CD4-positive, CD25-positive, alpha-beta regulatory T cell (primary cell): ENCODE measurements around the gene EPS8L2. TPM values are rescaled to one million over a fixed set of nuclear protein-coding genes. Genes with fewer than 3 reads are reported as not detected.

Experiments
- ATAC-seq, 2 donors: fragments of 150-1000 bp; cut with Tn5 transposase; one replicate each; pipeline ENCODE4 v1.10.0; 2021; ENCODE audit warnings: low read depth in 2 of 2, moderate number of reproducible peaks in 2 of 2, moderate library complexity in 1 of 2
- DNase-seq, 3 donors: peaks; one replicate each; pipeline versions ENCODE4 v3.0.0 to v3.0.0-alpha.2; 2012 to 2022; ENCODE audit warnings: mixed read lengths in 1 of 3
- H3K27ac ChIP-seq: one replicate; pipeline ENCODE4 v1.7.0; 2013; ENCODE audit warnings: mild to moderate bottlenecking, low read length; ENCODE audit not compliant: insufficient read depth, poor library complexity, severe bottlenecking
- H3K27me3 ChIP-seq: one replicate; pipeline ENCODE4 v1.7.0; 2013; ENCODE audit warnings: low read length; ENCODE audit not compliant: control insufficient read depth, insufficient read depth
- H3K36me3 ChIP-seq: one replicate; pipeline ENCODE4 v1.7.0; 2013; ENCODE audit warnings: mild to moderate bottlenecking, low read length, moderate library complexity; ENCODE audit not compliant: control insufficient read depth, insufficient read depth
- H3K4me1 ChIP-seq: 2 replicates; pipeline ENCODE4 v1.7.0; 2013; ENCODE audit warnings: mild to moderate bottlenecking, low read length; ENCODE audit not compliant: insufficient read depth, control insufficient read depth, poor library complexity, severe bottlenecking
- H3K4me3 ChIP-seq: one replicate; pipeline ENCODE4 v1.7.0; 2013; ENCODE audit warnings: low read depth, mild to moderate bottlenecking, low read length, moderate library complexity
- H3K9me3 ChIP-seq, 2 experiments: 1 replicate in 1 of 2; 2 replicates in 1 of 2; pipeline ENCODE4 v1.7.0; 2013; ENCODE audit warnings: low read length in 2 of 2, mild to moderate bottlenecking in 1 of 2, moderate library complexity in 1 of 2; ENCODE audit not compliant: control insufficient read depth in 2 of 2
- H3K27ac Mint-ChIP-seq, 3 donors: one replicate each; pipeline ENCODE4 v1.8.0; 2020 to 2022; ENCODE audit warnings: mild to moderate bottlenecking in 3 of 3, mixed read lengths in 3 of 3, moderate library complexity in 2 of 3
- H3K27me3 Mint-ChIP-seq: one replicate; pipeline ENCODE4 v1.8.0; 2022; ENCODE audit warnings: mild to moderate bottlenecking, mixed read lengths
- H3K36me3 Mint-ChIP-seq: one replicate; pipeline ENCODE4 v1.8.0; 2020; ENCODE audit warnings: mixed read lengths
- H3K4me1 Mint-ChIP-seq, 4 donors: one replicate each; pipeline ENCODE4 v1.8.0; 2020 to 2022; ENCODE audit warnings: mixed read lengths in 4 of 4, mild to moderate bottlenecking in 1 of 4
- H3K4me3 Mint-ChIP-seq, 4 donors: one replicate each; pipeline ENCODE4 v1.8.0; 2020 to 2022; ENCODE audit warnings: mild to moderate bottlenecking in 4 of 4, mixed read lengths in 4 of 4, moderate library complexity in 3 of 4
- H3K9me3 Mint-ChIP-seq, 7 donors: one replicate each; pipeline ENCODE4 v1.8.0; 2020 to 2022; ENCODE audit warnings: mixed read lengths in 7 of 7, mild to moderate bottlenecking in 3 of 7, moderate library complexity in 2 of 7
- polyA plus RNA-seq, 4 donors: library from polyadenylated mRNA; unstranded; fragments of 300-500 nt; fragmentation: Illumina TruSeq; gene quantifications; one replicate each; pipeline ENCODE4 v1.2.3, GENCODE V29; 2021
- total RNA-seq: library from RNA; stranded (reverse); gene quantifications from one replicate; pipeline ENCODE4 v1.2.3, GENCODE V29; 2022

The EPS8L2 gene
- total and polyA plus RNA-seq, 5 donors from 2014 or later: 11.2 to 19.4 (median 17.6) TPM

DNA sequence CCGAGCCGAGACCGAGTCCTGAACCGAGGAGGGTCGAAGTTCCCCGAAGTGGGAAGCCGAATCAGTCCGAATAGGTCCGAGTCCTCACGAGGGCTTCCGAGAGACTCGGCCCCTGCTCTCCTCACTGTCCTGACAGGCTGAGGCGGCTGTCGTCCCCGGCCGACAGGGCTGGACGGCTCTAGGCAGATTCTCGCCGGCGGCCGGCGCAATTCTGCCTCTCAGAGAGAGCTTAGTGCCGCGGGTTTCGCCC is 10.8 kb upstream of the EPS8L2 start:
- Mint-ChIP-seq H3K27ac (peak overlapping the region; percentile 77 to 92 (median 92)), H3K4me1 (peaks cover 13 to 54% (median 32%) of the 10 kb centered on the region in 4 donors), H3K27me3 (no peaks in the 10 kb centered on the region), H3K9me3 (no peaks in the 10 kb centered on the region), H3K4me3 (peak overlapping the region; percentile 90 to 97 (median 94)), H3K36me3 (peaks cover 4% of the 10 kb centered on the region)
- H3K27me3 ChIP-seq: no peaks in the 10 kb centered on the region
- DNase-seq (no peak), ATAC-seq (no peak)
- H3K4me3 ChIP-seq: peak overlapping the region; percentile 32
- no peaks in the 10 kb centered on the region for H3K36me3 ChIP-seq
- peaks cover 43% of the 10 kb centered on the region for H3K4me1 ChIP-seq
- H3K9me3 ChIP-seq: no peaks in the 10 kb centered on the region
- peak overlapping the region; percentile 98 for H3K27ac ChIP-seq

DNA sequence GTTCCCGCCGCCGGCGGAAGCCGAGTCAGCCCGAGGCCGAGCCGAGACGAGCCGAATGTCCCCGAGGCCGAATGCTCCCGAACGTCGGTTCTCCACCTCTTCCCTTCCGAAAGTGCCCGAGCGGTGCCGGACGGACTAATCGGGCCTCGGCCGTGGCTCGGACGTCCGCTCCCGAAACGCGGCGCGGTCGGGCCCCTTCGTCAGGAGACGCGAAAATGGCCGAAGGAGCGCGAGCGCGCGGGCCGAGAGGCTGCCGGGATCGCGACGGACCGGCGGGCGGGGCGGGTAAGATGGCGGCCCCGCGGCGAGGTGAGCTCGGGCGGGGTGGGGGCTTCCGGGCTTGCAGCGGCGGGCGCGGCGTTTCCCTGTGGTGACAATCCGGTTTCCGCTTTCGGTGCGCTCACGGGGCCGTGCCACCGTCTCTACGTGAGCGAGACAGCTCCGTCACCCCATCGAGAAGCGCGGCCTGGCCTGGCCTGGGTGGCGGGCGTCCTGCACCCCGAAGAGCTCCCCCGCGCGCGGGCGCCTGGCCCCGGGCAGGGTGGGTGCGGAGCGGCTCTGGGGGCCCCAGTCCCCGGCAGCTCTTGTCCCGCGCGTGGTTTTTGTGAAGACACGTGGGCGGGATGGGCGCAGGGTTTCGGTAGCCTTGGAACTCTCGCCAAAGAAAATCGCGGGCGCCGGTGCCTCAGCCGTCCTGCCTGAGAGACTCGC is 10.3 kb upstream of the EPS8L2 start, which contains the start of gene TMEM80:
Gene TMEM80 (plus strand): TSS at position 279 of the 711 bp plus-strand sequence. CDS start 12 bp downstream, at position 291.
- Mint-ChIP-seq H3K9me3 (no peaks in the 10 kb centered on the region), H3K27ac (peak within 1 kb of the TSS; percentile 79 to 93 (median 92)), H3K4me1 (peaks cover 13 to 51% (median 30%) of the 10 kb centered on the region in 4 donors), H3K27me3 (no peaks in the 10 kb centered on the region), H3K36me3 (peaks cover 4% of the 10 kb centered on the region), H3K4me3 (peak within 1 kb of the TSS; percentile 90 to 97 (median 94))
- H3K27me3 ChIP-seq: no peaks in the 10 kb centered on the region
- peaks cover 40% of the 10 kb centered on the region for H3K4me1 ChIP-seq
- H3K9me3 ChIP-seq: no peaks in the 10 kb centered on the region
- H3K36me3 ChIP-seq: no peaks in the 10 kb centered on the region
- ATAC-seq: peak; percentile 70 to 71
- H3K4me3 ChIP-seq: peak within 1 kb of the TSS; percentile 77
- DNase-seq: peak; percentile 96 to 99 (median 99)
- peak within 1 kb of the TSS; percentile 98 for H3K27ac ChIP-seq

DNA sequence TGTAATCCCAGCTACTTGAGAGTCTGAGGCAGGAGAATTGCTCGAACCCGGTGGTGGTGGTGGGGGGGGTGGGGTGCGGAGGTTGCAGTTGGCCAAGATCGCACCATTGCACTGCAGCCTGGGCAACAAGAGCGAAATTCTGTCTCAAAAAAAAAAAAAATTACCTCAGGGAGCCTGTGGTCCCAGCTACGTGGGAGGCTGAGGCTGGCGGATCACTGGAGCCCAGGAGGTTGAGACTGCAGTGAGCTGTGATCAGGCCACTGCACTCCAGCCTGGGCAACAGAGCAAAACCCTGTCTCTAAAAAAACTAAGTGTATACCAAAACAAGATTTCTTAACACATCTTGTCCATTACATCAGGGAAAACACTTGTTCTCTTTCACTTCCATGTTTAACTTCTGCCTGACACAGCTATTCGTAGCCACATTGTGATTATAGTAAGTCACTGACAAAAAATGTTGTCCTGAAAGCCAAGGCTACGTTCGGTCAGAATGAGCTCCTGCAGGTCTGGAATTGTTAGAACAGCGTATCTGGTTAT is 9.0 kb upstream of the EPS8L2 start:
- no peaks in the 10 kb centered on the region for H3K9me3 Mint-ChIP-seq
- no peak for ATAC-seq
- peaks cover 4 to 38% (median 21%) of the 10 kb centered on the region in 4 donors for H3K4me1 Mint-ChIP-seq
- peak overlapping the region in 2 of 3 donors; percentile 64 to 85 for H3K27ac Mint-ChIP-seq
- H3K4me1 ChIP-seq: peaks cover 26% of the 10 kb centered on the region
- H3K36me3 ChIP-seq: no peaks in the 10 kb centered on the region
- H3K27me3 Mint-ChIP-seq: no peaks in the 10 kb centered on the region
- no peaks in the 10 kb centered on the region for H3K9me3 ChIP-seq
- no peaks in the 10 kb centered on the region for H3K27me3 ChIP-seq
- H3K36me3 Mint-ChIP-seq: peaks cover 3% of the 10 kb centered on the region
- H3K27ac ChIP-seq: no peak overlapping the region
- no peak for DNase-seq
- peak overlapping the region; percentile 69 to 97 (median 90) for H3K4me3 Mint-ChIP-seq
- H3K4me3 ChIP-seq: no peak overlapping the region

DNA sequence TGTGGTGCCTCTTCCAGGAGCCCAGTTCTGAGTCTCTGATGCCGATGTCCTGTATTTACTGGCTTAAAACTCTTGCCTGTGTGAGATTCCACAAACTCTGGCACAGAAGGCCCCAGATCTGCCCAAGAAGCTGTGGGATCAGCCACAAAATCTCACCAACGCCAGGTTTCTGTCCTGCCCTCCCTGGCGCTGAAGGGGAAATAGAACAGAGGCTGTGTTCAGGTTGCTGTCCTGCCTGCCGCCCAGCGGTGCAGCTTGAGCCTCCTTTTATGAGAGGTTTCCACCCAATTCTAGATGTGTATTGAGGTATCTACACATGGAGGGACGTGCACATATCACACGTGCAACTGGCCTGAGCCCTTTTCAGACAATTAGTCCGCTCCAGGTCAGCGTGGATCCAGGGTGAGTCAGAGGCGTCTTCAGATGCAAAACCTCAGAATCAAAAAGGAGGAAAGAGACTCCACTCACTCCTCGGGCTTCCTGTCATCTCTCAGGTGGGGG is 8.2 kb upstream of the EPS8L2 start:
- Histone ChIP-seq H3K4me3 (no peak overlapping the region), H3K9me3 (no peaks in the 10 kb centered on the region), H3K27ac (no peak overlapping the region), H3K36me3 (no peaks in the 10 kb centered on the region), H3K27me3 (no peaks in the 10 kb centered on the region), H3K4me1 (peaks cover 23% of the 10 kb centered on the region)
- Mint-ChIP-seq H3K36me3 (no peaks in the 10 kb centered on the region), H3K27me3 (no peaks in the 10 kb centered on the region), H3K9me3 (no peaks in the 10 kb centered on the region), H3K4me3 (peak overlapping the region; percentile 50 to 97 (median 68)), H3K27ac (peak overlapping the region; percentile 63 to 86 (median 64)), H3K4me1 (peaks cover 0 to 29% (median 17%) of the 10 kb centered on the region in 4 donors)
- ATAC-seq (no peak), DNase-seq (no peak)

DNA sequence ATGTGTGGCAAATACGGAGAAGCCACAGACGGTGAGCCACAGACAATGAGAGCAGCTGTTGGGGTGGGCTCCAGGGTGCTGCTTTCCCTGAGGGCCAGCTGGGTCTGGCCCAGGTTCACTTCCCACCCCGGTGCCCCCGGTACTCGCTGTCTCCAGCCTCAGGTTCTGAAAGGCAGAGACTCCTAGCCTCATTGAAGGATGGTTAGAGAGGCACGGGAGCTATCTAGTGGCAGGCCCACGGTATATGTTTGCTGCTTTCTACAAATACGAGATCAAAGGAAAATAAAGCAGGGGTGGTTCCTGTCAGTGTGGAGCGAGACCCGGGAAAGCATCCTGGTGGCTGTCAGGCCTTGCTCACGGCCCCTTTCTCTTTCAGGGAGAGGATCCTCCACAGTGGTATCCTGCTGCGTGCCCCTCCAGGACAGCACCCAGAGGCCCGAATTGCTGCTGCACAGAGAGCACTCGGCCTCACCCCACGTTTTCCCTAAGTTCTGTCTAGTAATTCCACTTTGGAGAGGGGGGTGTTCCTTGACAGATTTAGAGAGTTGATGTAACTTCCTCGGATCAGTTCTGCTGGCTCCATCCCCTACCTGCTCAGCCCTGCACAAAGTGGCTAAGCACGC is 7.4 kb upstream of the EPS8L2 start:
- H3K36me3 ChIP-seq: no peaks in the 10 kb centered on the region
- H3K27me3 Mint-ChIP-seq: no peaks in the 10 kb centered on the region
- H3K4me3 Mint-ChIP-seq: peak overlapping the region in 1 of 4 donors; percentile 97
- no peaks in the 10 kb centered on the region for H3K9me3 ChIP-seq
- peaks cover 17% of the 10 kb centered on the region for H3K4me1 ChIP-seq
- H3K27ac ChIP-seq: no peak overlapping the region
- ATAC-seq (no peak), DNase-seq (no peak)
- H3K27ac Mint-ChIP-seq: peak overlapping the region in 1 of 3 donors; percentile 71
- no peaks in the 10 kb centered on the region for H3K36me3 Mint-ChIP-seq
- H3K27me3 ChIP-seq: no peaks in the 10 kb centered on the region
- peaks cover 0 to 22% (median 10%) of the 10 kb centered on the region in 4 donors for H3K4me1 Mint-ChIP-seq
- H3K4me3 ChIP-seq: no peak overlapping the region
- H3K9me3 Mint-ChIP-seq: no peaks in the 10 kb centered on the region

DNA sequence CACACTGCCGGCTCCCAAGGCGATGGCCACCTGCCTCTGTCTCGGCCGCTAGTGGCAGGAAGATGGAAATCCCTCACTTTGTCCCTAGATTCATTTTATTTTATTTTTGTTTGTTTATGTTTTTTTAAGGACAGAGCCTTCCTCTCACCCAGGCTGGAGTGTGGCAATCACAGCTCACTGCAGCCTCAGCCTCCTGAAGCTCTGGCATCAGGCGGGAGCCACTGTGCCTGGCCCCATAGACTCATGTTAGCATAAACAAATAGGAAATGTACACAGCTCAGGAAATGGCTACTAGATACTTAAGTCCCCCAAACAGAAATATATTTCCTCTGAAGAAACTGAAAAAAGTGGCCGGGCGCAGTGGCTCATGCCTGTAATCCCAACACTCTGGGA is 6.9 kb upstream of the EPS8L2 start:
- DNase-seq: no peak
- Histone ChIP-seq H3K27ac (no peak overlapping the region), H3K4me1 (peaks cover 12% of the 10 kb centered on the region), H3K27me3 (no peaks in the 10 kb centered on the region), H3K4me3 (no peak overlapping the region), H3K36me3 (no peaks in the 10 kb centered on the region), H3K9me3 (no peaks in the 10 kb centered on the region)
- Mint-ChIP-seq H3K27ac (no peak overlapping the region), H3K4me3 (peak overlapping the region in 2 of 4 donors; percentile 33 to 44), H3K9me3 (no peaks in the 10 kb centered on the region), H3K4me1 (peaks cover 0 to 20% (median 8%) of the 10 kb centered on the region in 4 donors), H3K27me3 (no peaks in the 10 kb centered on the region), H3K36me3 (no peaks in the 10 kb centered on the region)
- no peak for ATAC-seq

DNA sequence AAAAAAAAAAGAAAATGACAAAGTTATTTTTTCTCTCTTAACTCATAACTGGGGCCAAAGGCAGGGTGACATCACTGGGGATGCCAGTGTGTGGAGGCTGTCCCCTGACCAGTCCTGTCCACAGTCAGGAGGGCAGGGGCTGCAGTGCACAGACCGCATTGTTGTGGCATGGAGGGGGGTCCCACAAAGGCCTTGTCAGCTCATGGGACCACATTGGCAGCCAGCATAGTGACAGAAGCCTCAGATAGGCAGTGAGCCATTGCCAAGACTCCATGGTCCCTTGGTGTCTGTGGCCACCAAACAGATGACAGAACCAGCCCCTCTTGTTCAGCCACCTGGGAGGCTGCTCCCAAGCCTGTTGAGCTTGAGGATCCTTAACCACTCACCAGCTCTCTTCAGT is 6.3 kb upstream of the EPS8L2 start:
- no peak overlapping the region for H3K4me3 Mint-ChIP-seq
- H3K4me1 Mint-ChIP-seq: peaks cover 0 to 20% (median 8%) of the 10 kb centered on the region in 4 donors
- Histone ChIP-seq H3K4me3 (no peak overlapping the region), H3K27ac (no peak overlapping the region), H3K9me3 (no peaks in the 10 kb centered on the region), H3K4me1 (peaks cover 11% of the 10 kb centered on the region), H3K36me3 (no peaks in the 10 kb centered on the region), H3K27me3 (no peaks in the 10 kb centered on the region)
- H3K27ac Mint-ChIP-seq: peak overlapping the region in 1 of 3 donors; percentile 56
- H3K9me3 Mint-ChIP-seq: no peaks in the 10 kb centered on the region
- ATAC-seq: no peak
- no peaks in the 10 kb centered on the region for H3K36me3 Mint-ChIP-seq
- DNase-seq: no peak
- no peaks in the 10 kb centered on the region for H3K27me3 Mint-ChIP-seq
